ENCODE measurements around the gene PRKCE. TPM values are rescaled to one million over a fixed set of nuclear protein-coding genes. Genes with fewer than 3 reads are reported as not detected.
A peak's percentile ranks its signal among the peaks of the same experiment; 100 is the strongest.

PRKCE gene
- total RNA-seq, 1 experiment from 2014 or later = 1.3 TPM

DNA sequence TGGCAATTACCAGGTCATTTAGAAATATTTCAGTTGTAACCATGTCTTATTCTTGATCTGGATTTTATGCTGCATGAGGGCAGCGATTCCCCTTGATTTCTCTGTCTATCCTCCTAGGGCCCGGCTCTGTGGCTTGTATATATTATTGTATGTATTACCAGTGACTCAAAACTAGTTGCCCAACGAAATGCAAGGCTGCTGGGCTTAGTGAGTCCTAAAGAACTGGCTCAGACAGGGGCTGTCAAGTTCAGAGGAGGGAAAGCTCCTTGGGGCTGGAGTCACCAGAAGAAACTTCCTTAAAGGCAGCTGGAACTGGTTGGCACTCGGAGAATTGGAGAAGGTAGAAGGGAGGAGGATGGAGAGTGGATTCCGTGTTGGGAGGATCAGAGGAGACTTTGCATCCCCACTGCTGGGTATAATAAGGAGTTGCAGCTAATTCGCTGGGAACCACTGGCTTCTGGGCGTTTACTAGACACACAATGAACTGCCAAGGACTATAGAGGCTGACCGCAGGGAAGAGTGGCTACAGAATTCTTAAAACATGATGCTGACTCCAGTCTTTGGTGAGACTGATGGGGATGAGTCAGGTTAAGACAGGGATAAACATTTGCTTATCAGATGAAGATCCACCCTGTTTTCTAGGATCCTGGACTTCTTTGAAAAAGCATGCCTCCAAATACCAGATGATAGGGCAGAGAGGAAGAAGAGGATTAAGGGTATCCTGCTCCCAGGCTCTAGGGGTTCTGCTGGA, 104.3 kb downstream of the PRKCE start:
- Histone ChIP-seq H4K91ac (ENCODE audit: insufficient read length, low read depth, low read length) (no peak overlapping the region), H3K27ac (ENCODE audit: insufficient read length, low read depth, low read length) (no peak overlapping the region), H4K5ac (ENCODE audit: insufficient read length, low read depth, low read length) (no peak overlapping the region), H3K27me3 (ENCODE audit: insufficient read depth, low read length) (no peaks in the 10 kb centered on the region), H3K56ac (ENCODE audit: insufficient read length, low read depth, low read length) (no peak overlapping the region), H4K20me1 (ENCODE audit: control insufficient read depth, insufficient read depth, insufficient read length) (no peaks in the 10 kb centered on the region), H3K4me2 (ENCODE audit: insufficient read depth, insufficient read length, low read length) (no peak overlapping the region), H2BK5ac (ENCODE audit: insufficient read length, low read length) (no peak overlapping the region), H3K9ac (ENCODE audit: extremely low read depth, insufficient read length, low read length) (no peak overlapping the region), H3K18ac (ENCODE audit: insufficient read length, low read depth, low read length) (no peak overlapping the region), H3K79me2 (ENCODE audit: insufficient read depth, low read length) (no peaks in the 10 kb centered on the region), H3K23me2 (ENCODE audit: insufficient read length, low read depth, low read length, poor library complexity, severe bottlenecking) (no peaks in the 10 kb centered on the region), H4K8ac (replicated peaks; ENCODE audit: insufficient read length, low read depth, low read length) (no peak overlapping the region), H3K23ac (ENCODE audit: insufficient read length, low read depth, low read length) (no peak overlapping the region), H3K14ac (ENCODE audit: insufficient read depth, low read length) (no peak overlapping the region), H2BK20ac (ENCODE audit: low read depth, low read length, poor library complexity, severe bottlenecking) (no peak overlapping the region), H2BK12ac (ENCODE audit: insufficient read length, low read depth, low read length) (no peak overlapping the region), H2AK5ac (ENCODE audit: insufficient read length, low read length) (no peak overlapping the region), H3K4ac (ENCODE audit: low read depth, low read length) (no peak overlapping the region), H2AFZ (ENCODE audit: low read length) (no peak overlapping the region), H3K9me3 (ENCODE audit: control insufficient read depth, low read depth, low read length) (no peaks in the 10 kb centered on the region), H3K79me1 (ENCODE audit: insufficient read depth, low read depth, low read length, poor library complexity, severe bottlenecking) (no peaks in the 10 kb centered on the region), H3T11ph (ENCODE audit: low read length) (no peak overlapping the region), H2BK15ac (ENCODE audit: low read depth, low read length) (no peak overlapping the region), H2BK120ac (ENCODE audit: low read depth, low read length, poor library complexity, severe bottlenecking) (no peak overlapping the region), H3K4me1 (ENCODE audit: insufficient read depth, low read length) (no peaks in the 10 kb centered on the region)
- Mint-ChIP-seq H3K36me3 (ENCODE audit: insufficient read depth in 1 of 3, low read depth in 3 of 3) (no peaks in the 10 kb centered on the region), H3K4me1 (peaks cover 14 to 17% of the 10 kb centered on the region in 2 experiments), H3K27ac (0 out of 7 replicates have a peak overlapping the region, but pooled peaks of 1 of the 3 experiments have one; percentile 14), H3K9me3 (no peaks in the 10 kb centered on the region), H3K27me3 (ENCODE audit: low read depth) (no peaks in the 10 kb centered on the region), H3K4me3 (no peak overlapping the region)
- no peak for TF ChIP-seq CTCF (conservative IDR thresholded peaks at IDR 0.05)
- WGBS (ENCODE audit: extremely low coverage, insufficient read length, low lambda C conversion rate) = no CpG with 5 or more reads among the region's 8 CpGs
- DNase-seq = no peak
